H1 (cell line): ENCODE data around the gene PAPSS2. TPM values are rescaled to one million over a fixed set of nuclear protein-coding genes. Genes with fewer than 3 reads are reported as not detected.

Experiments
- ATF3 ChIP-seq: IDR thresholded peaks from 2 replicates; pipeline ENCODE4 v1.6.1; 2011; ENCODE audit warnings: low read depth, mild to moderate bottlenecking, low read length; ENCODE audit not compliant: insufficient read depth
- CBX8 ChIP-seq: fragments of 300-800, 300-1000 bp; sonication (generic); IDR thresholded peaks from 2 replicates; pipeline ENCODE4 v1.7.1; 2016; ENCODE audit warnings: low read depth, low read length, borderline replicate concordance
- TCF12 ChIP-seq: IDR thresholded peaks from 2 replicates; pipeline ENCODE4 v1.6.1; 2011; ENCODE audit warnings: low read depth, mild to moderate bottlenecking, low read length
- TEAD4 ChIP-seq: IDR thresholded peaks from 2 replicates; pipeline ENCODE4 v1.6.1; 2012; ENCODE audit warnings: low read depth, low read length, inconsistent platforms, mixed read lengths
- polyA plus RNA-seq, 7 experiments: library from polyadenylated mRNA; depleted of rRNA in 3 of 7; stranded (reverse) in 5 of 7; unstranded in 2 of 7; fragments of >200 nt in 5 of 7; fragments of 200-250 nt in 2 of 7; gene quantifications; 1 replicate in 5 of 7; 2 replicates in 1 of 7; 4 replicates in 1 of 7; pipeline versions ENCODE4 v1.2.1 to v1.2.3, GENCODE V29; 2011 to 2013; ENCODE audit warnings: missing spikeins in 2 of 7, mixed read lengths in 2 of 7
- total RNA-seq: library from RNA; stranded (reverse); fragmentation: NEBNext Ultra II Directional; extraction: Animal tissue kit (Norgen Biotek cat#: 25700); gene quantifications from 2 replicates; pipeline ENCODE4 v1.2.1, GENCODE V29; 2021

Gene PAPSS2
- total and polyA plus RNA-seq, 2 of the 8 experiments (the other 6 are each of a cell fraction or from before 2014, with no cell fraction given) = 7.6 to 20.2 TPM

GRCh38 chr10:87794285-87794684, 134.6 kb downstream of the PAPSS2 start (continued):
- TF ChIP-seq ATF3 (no peak), TCF12 (no peak), TEAD4 (no peak), CBX8 (no peak)

Other genes starting within 250 kb of the PAPSS2 start
- gene MINPP1, start 155.0 kb upstream of the PAPSS2 start, total RNA-seq = 26.1 and 27.2 TPM in 2 replicates
- 13.6 and 14.5 TPM in 2 replicates for gene MINPP1, start 155.0 kb upstream of the PAPSS2 start, polyA plus RNA-seq (2011; rRNA removed)
- gene ATAD1, start 158.3 kb downstream of the PAPSS2 start, total RNA-seq = 35.3 and 35.9 TPM in 2 replicates
- gene ATAD1, start 158.3 kb downstream of the PAPSS2 start, polyA plus RNA-seq (2011; rRNA removed) = 4.2 and 8.9 TPM in 2 replicates
- 0.71 and 0.73 TPM in 2 replicates for gene KLLN, start 203.7 kb downstream of the PAPSS2 start, total RNA-seq
- 0.24 TPM in 2 replicates for gene KLLN, start 203.7 kb downstream of the PAPSS2 start, polyA plus RNA-seq (2011; rRNA removed)
- gene PTEN, start 203.7 kb downstream of the PAPSS2 start, total RNA-seq = 48.7 and 51.2 TPM in 2 replicates
- 4.2 and 6.3 TPM in 2 replicates for gene PTEN, start 203.7 kb downstream of the PAPSS2 start, polyA plus RNA-seq (2011; rRNA removed)